Activated CD8-positive, alpha-beta T cell treated with anti-CD3 and anti-CD28 coated beads for 36 hours (primary cell): ENCODE data around the gene HOGA1. TPM values are rescaled to one million over a fixed set of nuclear protein-coding genes. Genes with fewer than 3 reads are reported as not detected.

Experiments
- ATAC-seq: fragments of 200-7000 bp; cut with Tn5 transposase; one replicate; pipeline ENCODE4 v1.10.0; 2021; ENCODE audit warnings: mild to moderate bottlenecking, moderate library complexity
- CTCF ChIA-PET: fragments of 350-600 bp; sonication (Branson Sonifier 250); formaldehyde crosslinking; loops from one replicate; lab custom pipeline; 2021; ENCODE audit warnings: antibody characterized with exemption; lab: Charles Lee
- POLR2A ChIA-PET: fragments of 350-600 bp; sonication (Branson Sonifier 250); formaldehyde crosslinking; loops from one replicate; lab custom pipeline; 2021; ENCODE audit warnings: antibody characterized with exemption; lab: Charles Lee
- DNase-seq: peaks from one replicate; pipeline ENCODE4 v3.0.0-alpha.2; 2020
- H3K27ac Mint-ChIP-seq: one replicate; pipeline ENCODE4 v1.8.0; 2021; ENCODE audit warnings: mild to moderate bottlenecking, mixed read lengths
- H3K27me3 Mint-ChIP-seq: one replicate; pipeline ENCODE4 v1.8.0; 2021; ENCODE audit warnings: mixed read lengths
- H3K36me3 Mint-ChIP-seq: one replicate; pipeline ENCODE4 v1.8.0; 2021; ENCODE audit warnings: low read depth, mixed read lengths
- H3K4me1 Mint-ChIP-seq: one replicate; pipeline ENCODE4 v1.8.0; 2021; ENCODE audit warnings: low read depth, mixed read lengths
- H3K4me3 Mint-ChIP-seq: one replicate; pipeline ENCODE4 v1.8.0; 2021; ENCODE audit warnings: mild to moderate bottlenecking, moderate library complexity, mixed read lengths
- H3K9me3 Mint-ChIP-seq: one replicate; pipeline ENCODE4 v1.8.0; 2021; ENCODE audit warnings: mixed read lengths
- CTCF ChIP-seq: fragments of 200-600 bp; IDR thresholded peaks from one replicate; pipeline ENCODE4 v1.8.0; 2022; ENCODE audit warnings: antibody characterized with exemption, mild to moderate bottlenecking
- intact Hi-C: fragments of 100-400 bp; cut with micrococcal nuclease; formaldehyde crosslinking; loops from one replicate; pipeline ENCODE4 v1.10.0; 2022
- total RNA-seq, 2 experiments: library from RNA; stranded (reverse); gene quantifications; one replicate each; pipeline ENCODE4 v1.2.3, GENCODE V29; 2021

Gene HOGA1
- total RNA-seq, 2 experiments from 2014 or later, result not detected

GRCh38 chr10:97578171-97578844 lies 5.9 kb upstream of the HOGA1 start:
- H3K27ac Mint-ChIP-seq, result no peak overlapping the region
- no peaks in the 10 kb centered on the region for H3K4me1 Mint-ChIP-seq
- no peak overlapping the region for H3K4me3 Mint-ChIP-seq
- no peaks in the 10 kb centered on the region for H3K9me3 Mint-ChIP-seq
- intact Hi-C loops, result no loop called here
- ChIA-PET POLR2A (no interaction called here), CTCF (no interaction called here)
- no peak for ATAC-seq
- no peak for TF ChIP-seq CTCF
- no peaks in the 10 kb centered on the region for H3K36me3 Mint-ChIP-seq
- no peaks in the 10 kb centered on the region for H3K27me3 Mint-ChIP-seq
- DNase-seq, result no peak

GRCh38 chr10:97580421-97581367 lies 3.5 kb upstream of the HOGA1 start:
- H3K4me1 Mint-ChIP-seq, result no peaks in the 10 kb centered on the region
- no peak for ATAC-seq
- TF ChIP-seq CTCF, result no peak
- POLR2A ChIA-PET, result no interaction called here
- DNase-seq, result no peak
- H3K4me3 Mint-ChIP-seq, result no peak overlapping the region
- no peaks in the 10 kb centered on the region for H3K27me3 Mint-ChIP-seq
- H3K9me3 Mint-ChIP-seq, result no peaks in the 10 kb centered on the region
- no peak overlapping the region for H3K27ac Mint-ChIP-seq
- intact Hi-C loops, result no loop called here
- H3K36me3 Mint-ChIP-seq, result no peaks in the 10 kb centered on the region
- CTCF ChIA-PET, result interaction anchor here (2.9 kb wide), 1 partner anchor 9 kb away, joined by 13 read pairs; the partner anchor contains the start of gene ANKRD2

- intact Hi-C loops, result no loop called here
- CTCF ChIA-PET, result interaction anchor here (2.9 kb wide), 1 partner anchor 10 kb away, joined by 13 read pairs; the partner anchor contains the start of gene ANKRD2
- POLR2A ChIA-PET, result no interaction called here
- Mint-ChIP-seq H3K4me1 (no peaks in the 10 kb centered on the region), H3K4me3 (no peak overlapping the region), H3K27me3 (no peaks in the 10 kb centered on the region), H3K27ac (no peak overlapping the region), H3K9me3 (no peaks in the 10 kb centered on the region), H3K36me3 (no peaks in the 10 kb centered on the region)
- ATAC-seq (no peak), DNase-seq (no peak)
- no peak for TF ChIP-seq CTCF
These were observed 2.0 kb upstream of the HOGA1 start for GRCh38 chr10:97582169-97582568.

GRCh38 chr10:97583476-97583875 lies 713 bp upstream of the HOGA1 start:
- Mint-ChIP-seq H3K9me3 (no peaks in the 10 kb centered on the region), H3K4me1 (no peaks in the 10 kb centered on the region), H3K36me3 (no peaks in the 10 kb centered on the region), H3K27ac (no peak overlapping the region), H3K27me3 (no peaks in the 10 kb centered on the region), H3K4me3 (no peak overlapping the region)
- POLR2A ChIA-PET, result no interaction called here
- no peak for TF ChIP-seq CTCF
- DNase-seq (no peak), ATAC-seq (no peak)
- CTCF ChIA-PET, result interaction anchor here (1.0 to 1.4 kb wide), 4 partner anchors 10 to 30 kb away, joined by 3 to 5 read pairs (median 4); partner anchors contain the start of gene ANKRD2
- intact Hi-C loops, result no loop called here
